ENCODE data around the gene TMPRSS9. TPM values are rescaled to one million over a fixed set of nuclear protein-coding genes. Genes with fewer than 3 reads are reported as not detected.

Gene TMPRSS9
- total RNA-seq, 2 experiments from 2014 or later: not detected

- Mint-ChIP-seq H3K27me3 (ENCODE audit: low read depth) (no peaks in the 10 kb centered on the region), H3K4me1 (ENCODE audit: low read depth) (peaks cover 65% of the 10 kb centered on the region), H3K36me3 (ENCODE audit: low read depth) (peaks cover 21% of the 10 kb centered on the region), H3K4me3 (peak overlapping the region; percentile 52), H3K9me3 (peaks cover 2% of the 10 kb centered on the region), H3K27ac (peak overlapping the region; percentile 58)
- intact Hi-C loops (cut with micrococcal nuclease): no loop called here
- DNase-seq: no peak
- CTCF ChIA-PET: interaction anchor here (0.6 kb wide), 1 partner anchor 281 kb away, joined by 3 read pairs; no protein-coding TSS in a partner anchor
These were observed 29.3 kb upstream of the TMPRSS9 start for GRCh38 chr19:2330632-2331284.

- Mint-ChIP-seq H3K4me3 (peak overlapping the region; percentile 8), H3K27ac (peak overlapping the region; percentile 82), H3K36me3 (ENCODE audit: low read depth) (peaks cover 17% of the 10 kb centered on the region), H3K27me3 (ENCODE audit: low read depth) (no peaks in the 10 kb centered on the region), H3K4me1 (ENCODE audit: low read depth) (peaks cover 60% of the 10 kb centered on the region), H3K9me3 (peaks cover 7% of the 10 kb centered on the region)
- no peak for DNase-seq
- CTCF ChIA-PET: interaction anchor here (0.6 to 1.1 kb wide), 3 partner anchors 59 to 306 kb away, joined by 3 to 7 read pairs (median 6); no protein-coding TSS in a partner anchor
- intact Hi-C loops (cut with micrococcal nuclease): no loop called here
These were observed 28.3 kb upstream of the TMPRSS9 start for GRCh38 chr19:2331601-2332246.

GRCh38 chr19:2332341-2333026 is 27.6 kb upstream of the TMPRSS9 start:
- DNase-seq: peak; percentile 75
- Mint-ChIP-seq H3K27ac (peak overlapping the region; percentile 82), H3K36me3 (ENCODE audit: low read depth) (peaks cover 15% of the 10 kb centered on the region), H3K4me1 (ENCODE audit: low read depth) (peaks cover 52% of the 10 kb centered on the region), H3K27me3 (ENCODE audit: low read depth) (no peaks in the 10 kb centered on the region), H3K4me3 (peak overlapping the region; percentile 34), H3K9me3 (peaks cover 7% of the 10 kb centered on the region)
- CTCF ChIA-PET: interaction anchor here (1.0 to 1.1 kb wide), 2 partner anchors 58 to 305 kb away, joined by 6 to 7 read pairs; no protein-coding TSS in a partner anchor
- intact Hi-C loops (cut with micrococcal nuclease): no loop called here

- no peak for DNase-seq
- no peak overlapping the region for H3K27ac Mint-ChIP-seq
- intact Hi-C loops (cut with micrococcal nuclease): no loop called here
- peaks cover 10% of the 10 kb centered on the region for H3K36me3 Mint-ChIP-seq (ENCODE audit: low read depth)
- peaks cover 49% of the 10 kb centered on the region for H3K4me1 Mint-ChIP-seq (ENCODE audit: low read depth)
- CTCF ChIA-PET: no interaction called here
- H3K9me3 Mint-ChIP-seq: peaks cover 7% of the 10 kb centered on the region
- H3K27me3 Mint-ChIP-seq (ENCODE audit: low read depth): no peaks in the 10 kb centered on the region
- peak overlapping the region; percentile 9 for H3K4me3 Mint-ChIP-seq
These were observed 26.8 kb upstream of the TMPRSS9 start for GRCh38 chr19:2333027-2333806.

- no peak for DNase-seq
- Mint-ChIP-seq H3K9me3 (peaks cover 7% of the 10 kb centered on the region), H3K4me3 (peak overlapping the region; percentile 9), H3K27me3 (ENCODE audit: low read depth) (no peaks in the 10 kb centered on the region), H3K27ac (no peak overlapping the region), H3K36me3 (ENCODE audit: low read depth) (peaks cover 8% of the 10 kb centered on the region), H3K4me1 (ENCODE audit: low read depth) (peaks cover 49% of the 10 kb centered on the region)
- intact Hi-C loops (cut with micrococcal nuclease): no loop called here
- CTCF ChIA-PET: no interaction called here
These were observed 26.3 kb upstream of the TMPRSS9 start for GRCh38 chr19:2333807-2334211.

- intact Hi-C loops (cut with micrococcal nuclease): no loop called here
These were observed 25.6 kb upstream of the TMPRSS9 start for GRCh38 chr19:2334426-2334825.

GRCh38 chr19:2334986-2335846 is 24.8 kb upstream of the TMPRSS9 start:
- H3K27ac Mint-ChIP-seq: peak overlapping the region; percentile 18
- CTCF ChIA-PET: no interaction called here
- H3K27me3 Mint-ChIP-seq (ENCODE audit: low read depth): no peaks in the 10 kb centered on the region
- H3K4me3 Mint-ChIP-seq: no peak overlapping the region
- intact Hi-C loops (cut with micrococcal nuclease): no loop called here
- H3K9me3 Mint-ChIP-seq: peaks cover 7% of the 10 kb centered on the region
- peaks cover 39% of the 10 kb centered on the region for H3K4me1 Mint-ChIP-seq (ENCODE audit: low read depth)
- H3K36me3 Mint-ChIP-seq (ENCODE audit: low read depth): peaks cover 5% of the 10 kb centered on the region
- DNase-seq: peak; percentile 30

More at GRCh38 chr19:2334426-2334825, 25.6 kb upstream of the TMPRSS9 start:
- no peak for DNase-seq
- Mint-ChIP-seq H3K4me3 (no peak overlapping the region), H3K4me1 (ENCODE audit: low read depth) (peaks cover 45% of the 10 kb centered on the region), H3K9me3 (peaks cover 7% of the 10 kb centered on the region), H3K27ac (no peak overlapping the region), H3K27me3 (ENCODE audit: low read depth) (no peaks in the 10 kb centered on the region), H3K36me3 (ENCODE audit: low read depth) (peaks cover 7% of the 10 kb centered on the region)
- CTCF ChIA-PET: no interaction called here

GRCh38 chr19:2335848-2336247 is 24.2 kb upstream of the TMPRSS9 start:
- H3K27ac Mint-ChIP-seq: peak overlapping the region; percentile 18
- intact Hi-C loops (cut with micrococcal nuclease): no loop called here
- H3K4me1 Mint-ChIP-seq (ENCODE audit: low read depth): peaks cover 33% of the 10 kb centered on the region
- peaks cover 7% of the 10 kb centered on the region for H3K9me3 Mint-ChIP-seq
- no peak overlapping the region for H3K4me3 Mint-ChIP-seq
- no peaks in the 10 kb centered on the region for H3K27me3 Mint-ChIP-seq (ENCODE audit: low read depth)
- peaks cover 5% of the 10 kb centered on the region for H3K36me3 Mint-ChIP-seq (ENCODE audit: low read depth)
- CTCF ChIA-PET: no interaction called here
- DNase-seq: no peak

GRCh38 chr19:2336528-2337328 is 23.3 kb upstream of the TMPRSS9 start:
- Mint-ChIP-seq H3K27ac (no peak overlapping the region), H3K4me3 (no peak overlapping the region), H3K9me3 (peaks cover 7% of the 10 kb centered on the region), H3K36me3 (ENCODE audit: low read depth) (peaks cover 8% of the 10 kb centered on the region), H3K4me1 (ENCODE audit: low read depth) (peaks cover 24% of the 10 kb centered on the region), H3K27me3 (ENCODE audit: low read depth) (no peaks in the 10 kb centered on the region)
- no peak for DNase-seq
- CTCF ChIA-PET: no interaction called here
- intact Hi-C loops (cut with micrococcal nuclease): no loop called here

- peaks cover 7% of the 10 kb centered on the region for H3K9me3 Mint-ChIP-seq
- intact Hi-C loops (cut with micrococcal nuclease): no loop called here
- no peaks in the 10 kb centered on the region for H3K27me3 Mint-ChIP-seq (ENCODE audit: low read depth)
- DNase-seq: no peak
- peaks cover 18% of the 10 kb centered on the region for H3K4me1 Mint-ChIP-seq (ENCODE audit: low read depth)
- CTCF ChIA-PET: no interaction called here
- H3K27ac Mint-ChIP-seq: no peak overlapping the region
- H3K36me3 Mint-ChIP-seq (ENCODE audit: low read depth): peaks cover 8% of the 10 kb centered on the region
- no peak overlapping the region for H3K4me3 Mint-ChIP-seq
These were observed 22.7 kb upstream of the TMPRSS9 start for GRCh38 chr19:2337329-2337707.

- Mint-ChIP-seq H3K27ac (no peak overlapping the region), H3K36me3 (ENCODE audit: low read depth) (peaks cover 8% of the 10 kb centered on the region), H3K27me3 (ENCODE audit: low read depth) (no peaks in the 10 kb centered on the region), H3K4me1 (ENCODE audit: low read depth) (peaks cover 13% of the 10 kb centered on the region), H3K4me3 (no peak overlapping the region), H3K9me3 (peaks cover 7% of the 10 kb centered on the region)
- CTCF ChIA-PET: no interaction called here
- DNase-seq: no peak
- intact Hi-C loops (cut with micrococcal nuclease): no loop called here
These were observed 21.9 kb upstream of the TMPRSS9 start for GRCh38 chr19:2338055-2338615.

Measured in activated naive CD4-positive, alpha-beta T cell treated with anti-CD3 and anti-CD28 coated beads for 36 hours (primary cell).